SU-DHL-6 (cell line): ENCODE results near the gene ITPKB.

ENCODE experiments used
- H2AFZ ChIP-seq: fragments of 200-600 bp; sonication (generic); 2 replicates; pipeline ENCODE4 v1.6.1; 2014; ENCODE audit warnings: low read depth, mild to moderate bottlenecking, moderate library complexity, mixed read lengths, antibody characterized with exemption, low read length; ENCODE audit not compliant: severe bottlenecking
- H3F3A ChIP-seq: fragments of 200-600 bp; shearing (Covaris generic); 2 replicates; pipeline ENCODE4 v1.6.0; 2016; ENCODE audit warnings: antibody characterized with exemption, mild to moderate bottlenecking; ENCODE audit not compliant: insufficient read depth
- H3K27ac ChIP-seq: fragments of 200-600 bp; sonication (generic); 2 replicates; pipeline ENCODE4 v1.5.1; 2016; ENCODE audit warnings: low read depth, mild to moderate bottlenecking, low read length, moderate library complexity, mixed read lengths
- H3K27me3 ChIP-seq: fragments of 200-600 bp; sonication (generic), shearing (Covaris generic); 2 replicates; pipeline ENCODE4 v1.6.0; 2014; ENCODE audit warnings: mild to moderate bottlenecking, low read length
- H3K36me3 ChIP-seq: fragments of 200-600 bp; sonication (generic); 2 replicates; pipeline ENCODE4 v1.6.1; 2014; ENCODE audit warnings: mild to moderate bottlenecking, low read length, mixed read lengths
- H3K4me2 ChIP-seq: fragments of 300-600, 200-600 bp; shearing (Covaris generic), sonication (generic); 2 replicates; pipeline ENCODE4 v1.6.0; 2014; ENCODE audit warnings: low read length, low read depth, mild to moderate bottlenecking; ENCODE audit not compliant: poor library complexity, severe bottlenecking
- H3K4me3 ChIP-seq: fragments of 200-600 bp; sonication (generic); 2 replicates; pipeline ENCODE4 v1.5.1; 2014; ENCODE audit warnings: antibody characterized with exemption, low read length, mild to moderate bottlenecking, mixed read lengths; ENCODE audit not compliant: insufficient read depth, poor library complexity, severe bottlenecking
- H3K79me2 ChIP-seq: fragments of 200-600 bp; sonication (generic); 2 replicates; pipeline ENCODE4 v1.6.1; 2014; ENCODE audit warnings: mild to moderate bottlenecking, low read length, moderate library complexity; ENCODE audit not compliant: insufficient read depth
- H3K9ac ChIP-seq: fragments of 200-600 bp; sonication (generic); 2 replicates; pipeline ENCODE4 v1.7.0; 2014; ENCODE audit warnings: mild to moderate bottlenecking, low read length
- H3K9me2 ChIP-seq: fragments of 200-600 bp; sonication (generic); replicated peaks from 2 replicates; pipeline ENCODE4 v1.6.1; 2014; ENCODE audit warnings: low read length; ENCODE audit not compliant: insufficient read depth
- H3K9me3 ChIP-seq: fragments of 200-600 bp; sonication (generic); 2 replicates; pipeline ENCODE4 v1.6.1; 2014; ENCODE audit warnings: low read length, mixed read lengths; ENCODE audit not compliant: insufficient read depth
- H4K20me1 ChIP-seq: fragments of 200-600 bp; sonication (generic); 2 replicates; pipeline ENCODE4 v1.6.1; 2014; ENCODE audit warnings: low read depth, mild to moderate bottlenecking, antibody characterized with exemption, low read length, moderate library complexity, mixed read lengths
- CTCF ChIP-seq: fragments of 200-600 bp; sonication (generic); IDR thresholded peaks from one replicate; pipeline ENCODE4 v1.5.1; 2017; ENCODE audit warnings: antibody characterized with exemption, mild to moderate bottlenecking, low read length, moderate library complexity; ENCODE audit not compliant: insufficient read depth, poor library complexity, severe bottlenecking
- EZH2phosphoT487 ChIP-seq: fragments of 200-600 bp; sonication (generic), shearing (Covaris generic); conservative IDR thresholded peaks from 2 replicates; pipeline ENCODE4 v1.6.1; 2018; ENCODE audit warnings: mild to moderate bottlenecking, antibody characterized with exemption, low read length, moderate library complexity, mixed read lengths

The ITPKB gene

GRCh38 chr1:226731257-226731893, 7.7 kb downstream of the ITPKB start:
- Histone ChIP-seq H3K4me2 (peak overlapping the region; percentile 96), H3K36me3 (peaks cover 26% of the 10 kb centered on the region; the same call in 1 of the 2 replicates), H3K27me3 (no peaks in the 10 kb centered on the region), H3F3A (no peaks in the 10 kb centered on the region; the same call in 1 of the 2 replicates), H3K79me2 (peaks cover 100% of the 10 kb centered on the region), H2AFZ (no peak overlapping the region), H3K9ac (0 out of 2 replicates have a peak overlapping the region, but pooled peaks have one; percentile 3), H4K20me1 (peaks cover 25% of the 10 kb centered on the region), H3K4me3 (no peak overlapping the region), H3K9me2 (no peaks in the 10 kb centered on the region), H3K9me3 (no peaks in the 10 kb centered on the region), H3K27ac (peak overlapping the region; percentile 18; the same call in 1 of the 2 replicates)
- no peak for TF ChIP-seq CTCF
- no peak for TF ChIP-seq EZH2phosphoT487

GRCh38 chr1:226730836-226731235, 8.2 kb downstream of the ITPKB start:
- Histone ChIP-seq H3K4me3 (no peak overlapping the region), H3K9ac (no peak overlapping the region), H3K27ac (peak overlapping the region; percentile 18; the same call in 1 of the 2 replicates), H3K36me3 (peaks cover 24% of the 10 kb centered on the region; the same call in 1 of the 2 replicates), H3K9me3 (no peaks in the 10 kb centered on the region), H3K4me2 (peak overlapping the region; percentile 96), H4K20me1 (peaks cover 26% of the 10 kb centered on the region), H3K9me2 (no peaks in the 10 kb centered on the region), H3K79me2 (peaks cover 100% of the 10 kb centered on the region), H3F3A (no peaks in the 10 kb centered on the region; the same call in 1 of the 2 replicates), H2AFZ (no peak overlapping the region), H3K27me3 (no peaks in the 10 kb centered on the region)
- TF ChIP-seq CTCF (no peak), EZH2phosphoT487 (no peak)

- H3K36me3 ChIP-seq = peaks cover 24% of the 10 kb centered on the region; the same call in 1 of the 2 replicates
- H3K9me3 ChIP-seq = no peaks in the 10 kb centered on the region
- H3K27me3 ChIP-seq = no peaks in the 10 kb centered on the region
- no peak overlapping the region for H2AFZ ChIP-seq
- no peaks in the 10 kb centered on the region; the same call in 1 of the 2 replicates for H3F3A ChIP-seq
- no peak overlapping the region for H3K9ac ChIP-seq
- H3K4me2 ChIP-seq = peak overlapping the region; percentile 96
- H3K9me2 ChIP-seq = no peaks in the 10 kb centered on the region
- H3K79me2 ChIP-seq = peaks cover 100% of the 10 kb centered on the region
- H4K20me1 ChIP-seq = peaks cover 28% of the 10 kb centered on the region
- no peak for TF ChIP-seq EZH2phosphoT487
- TF ChIP-seq CTCF = no peak
- no peak overlapping the region for H3K27ac ChIP-seq
- no peak overlapping the region for H3K4me3 ChIP-seq
Measured at GRCh38 chr1:226730071-226730470, 9.0 kb downstream of the ITPKB start.
